Suprapubic skin (tissue), 4 donors: ENCODE measurements around the gene JPH3.

Source experiments
- CTCF ChIP-seq, 2 donors: fragments of 200-600 bp in 1 of 2; fragments of 450-650 bp in 1 of 2; sonication (generic) in 1 of 2; IDR thresholded peaks; one replicate each; pipeline ENCODE4 v1.5.1; 2016 to 2019; ENCODE audit warnings: antibody characterized with exemption in 2 of 2, mild to moderate bottlenecking in 1 of 2, moderate library complexity in 1 of 2
- POLR2A ChIP-seq, 2 donors: fragments of 450-650 bp; IDR thresholded peaks; one replicate each; pipeline ENCODE4 v1.6.1; 2017; ENCODE audit warnings: antibody characterized with exemption in 2 of 2, mild to moderate bottlenecking in 2 of 2, moderate library complexity in 2 of 2
- POLR2AphosphoS5 ChIP-seq, 3 donors: sonication (generic); formaldehyde crosslinking; IDR thresholded peaks; one replicate each; pipeline ENCODE4 v1.6.1; 2017; ENCODE audit warnings: antibody characterized with exemption in 3 of 3

- TF ChIP-seq CTCF (IDR thresholded peaks at IDR 0.05), result no peak
- no peak for TF ChIP-seq POLR2A (IDR thresholded peaks at IDR 0.05)
- no peak for TF ChIP-seq POLR2AphosphoS5 (IDR thresholded peaks at IDR 0.05)
Observed at GRCh38 chr16:87585442-87586200, 16.7 kb upstream of the JPH3 start.
